ENCODE results near the gene BCL6. TPM values are rescaled to one million over a fixed set of nuclear protein-coding genes. Genes with fewer than 3 reads are reported as not detected.

BCL6 gene
- total and polyA plus RNA-seq, 10 of the 15 experiments (the other 5 are each of a cell fraction or from before 2014, with no cell fraction given): 0.04 to 0.85 (median 0.15) TPM

DNA sequence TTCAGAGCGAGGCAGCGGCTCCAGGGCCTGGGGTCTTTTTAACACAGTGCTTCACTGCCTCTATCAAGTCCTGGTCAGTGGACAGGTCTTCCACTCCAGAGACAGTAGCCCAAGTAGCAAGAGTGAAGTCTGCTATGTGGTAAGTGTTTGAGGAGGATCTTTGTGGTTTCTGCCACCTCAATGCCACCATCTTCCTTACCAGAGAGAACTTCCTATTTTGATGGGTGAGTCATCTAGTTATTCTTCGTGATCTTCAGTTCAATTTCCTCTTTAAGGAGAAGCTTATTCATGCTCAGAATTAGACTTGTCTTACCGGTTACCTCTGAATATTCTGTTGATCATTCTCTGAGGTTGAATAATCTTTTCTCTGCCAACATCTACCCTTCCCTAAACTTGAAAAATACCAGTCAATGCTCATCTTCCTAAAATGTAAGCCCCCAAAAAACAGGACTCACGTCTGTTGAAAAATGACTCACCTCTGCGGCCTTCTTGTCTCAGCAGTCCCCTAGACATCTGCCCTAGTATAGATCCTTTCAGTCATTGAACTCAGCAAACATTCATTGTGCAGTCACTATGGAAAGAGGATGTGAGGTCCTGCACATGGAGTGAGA, 32.2 kb upstream of the BCL6 start:
- Histone ChIP-seq H3K27me3 (replicated peaks in 1 of 2; ENCODE audit: control insufficient read depth in 2 of 2, insufficient read depth in 2 of 2, low read length in 1 of 2) (no peaks in the 10 kb centered on the region), H3K4me1 (ENCODE audit: control insufficient read depth, insufficient read depth, low read length) (peaks cover 27% of the 10 kb centered on the region), H3K27ac (ENCODE audit: control insufficient read depth, insufficient read depth) (no peak overlapping the region; the same call in 1 of the 2 replicates), H2AFZ (ENCODE audit: control insufficient read depth, low read depth, low read length) (no peak overlapping the region; the same call in 1 of the 2 replicates), H3K4me3 (no peak overlapping the region), H3K79me2 (ENCODE audit: control insufficient read depth, insufficient read depth, low read length) (no peaks in the 10 kb centered on the region), H3K9ac (ENCODE audit: control insufficient read depth, insufficient read depth, low read length) (no peak overlapping the region), H4K20me1 (ENCODE audit: control insufficient read depth, insufficient read depth) (no peaks in the 10 kb centered on the region; the same call in 1 of the 2 replicates), H3K9me3 (replicated peaks; ENCODE audit: control insufficient read depth, insufficient read depth, low read length) (no peaks in the 10 kb centered on the region), H3K36me3 (ENCODE audit: control insufficient read depth in 2 of 2, insufficient read depth in 2 of 2, low read length in 1 of 2) (no peaks in the 10 kb centered on the region), H3K4me2 (ENCODE audit: control insufficient read depth, insufficient read depth) (peak overlapping the region; percentile 24)
- in situ Hi-C loops (cut with MboI) (no loop called here), intact Hi-C loops (cut with micrococcal nuclease; ENCODE audit: unreplicated experiment) (no loop called here)
- CTCF ChIA-PET: interaction anchor here (1.0 to 1.4 kb wide), 3 partner anchors 30 to 39 kb away, joined by 3 to 6 read pairs (median 4); no protein-coding TSS in a partner anchor
- FAIRE-seq (peak; percentile 27), ATAC-seq (peak; percentile 58), DNase-seq (ENCODE audit: low read depth, low spot score) (peak; percentile 46)
- POLR2A ChIA-PET: no interaction called here
- SMC1A ChIA-PET (ENCODE audit: uncharacterized antibody, unreplicated experiment): interaction anchor here (1.3 to 2.5 kb wide), 5 partner anchors 23 to 93 kb away, joined by 3 to 10 read pairs (median 5); partner anchors contain the start of gene BCL6
- no TSS peak for BruUV-seq (replicated peaks)
- 14% methylated on average over 6 of the region's 6 CpGs for WGBS (ENCODE audit: insufficient coverage, insufficient replicate concordance, low lambda C conversion rate, missing lambda C conversion rate)
- RAD21 ChIA-PET (ENCODE audit: unreplicated experiment): interaction anchor here (0.6 to 0.8 kb wide), 2 partner anchors 50 to 145 kb away, joined by 3 read pairs; no protein-coding TSS in a partner anchor
- no peak for TF ChIP-seq CREB1 (IDR thresholded peaks at IDR 0.05; ENCODE audit: low read depth)
- TF ChIP-seq MYB (IDR thresholded peaks at IDR 0.05; ENCODE audit: borderline replicate concordance, low read depth, low read length): no peak
- no peak for TF ChIP-seq ESRRA (IDR thresholded peaks at IDR 0.05; ENCODE audit: low read length)
- peak in 1 of 2 experiments; percentile 90; a peak in 2 of 4 replicates for TF ChIP-seq ETV6 (conservative IDR thresholded peaks at IDR 0.05 in 1 of 2, IDR thresholded peaks at IDR 0.05 in 1 of 2; ENCODE audit: borderline replicate concordance in 1 of 2, low read depth in 1 of 2)
- TF ChIP-seq TCF7 (IDR thresholded peaks at IDR 0.05; ENCODE audit: borderline replicate concordance): no peak
- TF ChIP-seq BCL11A (IDR thresholded peaks at IDR 0.05; ENCODE audit: low read depth, low read length): no peak
- TF ChIP-seq CBFB (IDR thresholded peaks at IDR 0.05; ENCODE audit: low read depth): peak; percentile 67
- no peak for TF ChIP-seq NR2F1 (conservative IDR thresholded peaks at IDR 0.05)
- no peak for TF ChIP-seq SUZ12 (IDR thresholded peaks at IDR 0.05; ENCODE audit: unreplicated experiment)
- TF ChIP-seq FOXK2 (IDR thresholded peaks at IDR 0.05): no peak
- peak; percentile 76 for TF ChIP-seq EED (IDR thresholded peaks at IDR 0.05; ENCODE audit: low read depth)
- TF ChIP-seq, protein P1, sequence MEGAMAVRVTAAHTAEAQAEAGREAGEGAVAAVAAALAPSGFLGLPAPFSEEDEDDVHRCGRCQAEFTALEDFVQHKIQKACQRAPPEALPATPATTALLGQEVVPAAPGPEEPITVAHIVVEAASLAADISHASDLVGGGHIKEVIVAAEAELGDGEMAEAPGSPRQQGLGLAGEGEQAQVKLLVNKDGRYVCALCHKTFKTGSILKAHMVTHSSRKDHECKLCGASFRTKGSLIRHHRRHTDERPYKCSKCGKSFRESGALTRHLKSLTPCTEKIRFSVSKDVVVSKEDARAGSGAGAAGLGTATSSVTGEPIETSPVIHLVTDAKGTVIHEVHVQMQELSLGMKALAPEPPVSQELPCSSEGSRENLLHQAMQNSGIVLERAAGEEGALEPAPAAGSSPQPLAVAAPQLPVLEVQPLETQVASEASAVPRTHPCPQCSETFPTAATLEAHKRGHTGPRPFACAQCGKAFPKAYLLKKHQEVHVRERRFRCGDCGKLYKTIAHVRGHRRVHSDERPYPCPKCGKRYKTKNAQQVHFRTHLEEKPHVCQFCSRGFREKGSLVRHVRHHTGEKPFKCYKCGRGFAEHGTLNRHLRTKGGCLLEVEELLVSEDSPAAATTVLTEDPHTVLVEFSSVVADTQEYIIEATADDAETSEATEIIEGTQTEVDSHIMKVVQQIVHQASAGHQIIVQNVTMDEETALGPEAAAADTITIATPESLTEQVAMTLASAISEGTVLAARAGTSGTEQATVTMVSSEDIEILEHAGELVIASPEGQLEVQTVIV (IDR thresholded peaks at IDR 0.05; ENCODE audit: borderline replicate concordance, partially characterized antibody): no peak
- no peak for TF ChIP-seq WRNIP1 (IDR thresholded peaks at IDR 0.05; ENCODE audit: borderline replicate concordance, low read depth, low read length)
- TF ChIP-seq, protein P2, sequence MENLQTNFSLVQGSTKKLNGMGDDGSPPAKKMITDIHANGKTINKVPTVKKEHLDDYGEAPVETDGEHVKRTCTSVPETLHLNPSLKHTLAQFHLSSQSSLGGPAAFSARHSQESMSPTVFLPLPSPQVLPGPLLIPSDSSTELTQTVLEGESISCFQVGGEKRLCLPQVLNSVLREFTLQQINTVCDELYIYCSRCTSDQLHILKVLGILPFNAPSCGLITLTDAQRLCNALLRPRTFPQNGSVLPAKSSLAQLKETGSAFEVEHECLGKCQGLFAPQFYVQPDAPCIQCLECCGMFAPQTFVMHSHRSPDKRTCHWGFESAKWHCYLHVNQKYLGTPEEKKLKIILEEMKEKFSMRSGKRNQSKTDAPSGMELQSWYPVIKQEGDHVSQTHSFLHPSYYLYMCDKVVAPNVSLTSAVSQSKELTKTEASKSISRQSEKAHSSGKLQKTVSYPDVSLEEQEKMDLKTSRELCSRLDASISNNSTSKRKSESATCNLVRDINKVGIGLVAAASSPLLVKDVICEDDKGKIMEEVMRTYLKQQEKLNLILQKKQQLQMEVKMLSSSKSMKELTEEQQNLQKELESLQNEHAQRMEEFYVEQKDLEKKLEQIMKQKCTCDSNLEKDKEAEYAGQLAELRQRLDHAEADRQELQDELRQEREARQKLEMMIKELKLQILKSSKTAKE (IDR thresholded peaks at IDR 0.05; ENCODE audit: low read depth, poor library complexity, severe bottlenecking): no peak
- no peak for TF ChIP-seq SMARCA5 (IDR thresholded peaks at IDR 0.05)
- TF ChIP-seq NFYB (IDR thresholded peaks at IDR 0.05; ENCODE audit: insufficient read depth, low read depth, low read length): no peak
- TF ChIP-seq, protein P3, sequence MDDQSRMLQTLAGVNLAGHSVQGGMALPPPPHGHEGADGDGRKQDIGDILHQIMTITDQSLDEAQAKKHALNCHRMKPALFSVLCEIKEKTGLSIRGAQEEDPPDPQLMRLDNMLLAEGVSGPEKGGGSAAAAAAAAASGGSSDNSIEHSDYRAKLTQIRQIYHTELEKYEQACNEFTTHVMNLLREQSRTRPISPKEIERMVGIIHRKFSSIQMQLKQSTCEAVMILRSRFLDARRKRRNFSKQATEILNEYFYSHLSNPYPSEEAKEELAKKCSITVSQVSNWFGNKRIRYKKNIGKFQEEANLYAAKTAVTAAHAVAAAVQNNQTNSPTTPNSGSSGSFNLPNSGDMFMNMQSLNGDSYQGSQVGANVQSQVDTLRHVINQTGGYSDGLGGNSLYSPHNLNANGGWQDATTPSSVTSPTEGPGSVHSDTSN (IDR thresholded peaks at IDR 0.05; ENCODE audit: insufficient replicate concordance, low read depth, low read length): no peak
- TF ChIP-seq TBL1XR1 (IDR thresholded peaks at IDR 0.05; ENCODE audit: low read depth, low read length): no peak
- peak in 1 of 2 experiments; percentile 33; a peak in 1 of 4 replicates for TF ChIP-seq EP300 (IDR thresholded peaks at IDR 0.05; ENCODE audit: borderline replicate concordance in 1 of 2, control insufficient read depth in 1 of 2, low read depth in 2 of 2, low read length in 2 of 2)
